CD4-positive, alpha-beta T cell treated with Interleukin-15 for 1 hour (primary cell): ENCODE results near the gene CA7.

Experiments used
- DNase-seq: peaks from one replicate; pipeline ENCODE4 v3.0.0-alpha.2; 2020

CA7 gene

GRCh38 chr16:66844342-66845079 is at the start of gene CA7:
Gene CA7, plus strand, starts transcription at chr16:66844414. Its CDS starts 74 bp downstream, at chr16:66844488.
- DNase-seq, result no peak

- no peak for DNase-seq
Observed at GRCh38 chr16:66798161-66798560, 46.1 kb upstream of the CA7 start.

GRCh38 chr16:66800856-66801255 is 43.4 kb upstream of the CA7 start:
- DNase-seq, result no peak

GRCh38 chr16:66801320-66802105 is 42.7 kb upstream of the CA7 start, which contains the start of gene TERB1:
Gene TERB1, minus strand, starts transcription at chr16:66801584. Its CDS starts 4,786 bp downstream, at chr16:66796798.
- DNase-seq, result no peak

- no peak for DNase-seq
Observed at GRCh38 chr16:66802159-66802558, 42.1 kb upstream of the CA7 start.

GRCh38 chr16:66809765-66810164 is 34.4 kb upstream of the CA7 start:
- no peak for DNase-seq

- no peak for DNase-seq
Observed at GRCh38 chr16:66810391-66810790, 33.8 kb upstream of the CA7 start.

GRCh38 chr16:66811043-66811442 is 33.2 kb upstream of the CA7 start:
- DNase-seq, result no peak

GRCh38 chr16:66814734-66815133 is 29.5 kb upstream of the CA7 start:
- DNase-seq, result no peak

- DNase-seq, result no peak
Observed at GRCh38 chr16:66824006-66824405, 20.2 kb upstream of the CA7 start.

GRCh38 chr16:66830422-66831404 is 13.5 kb upstream of the CA7 start, which contains the start of gene NAE1:
Gene NAE1, minus strand, starts transcription at chr16:66830976. Its CDS starts 77 bp downstream, at chr16:66830899.
- peak; percentile 89 for DNase-seq

GRCh38 chr16:66832190-66832589 is 12.0 kb upstream of the CA7 start:
- no peak for DNase-seq

GRCh38 chr16:66832661-66833305 is 11.4 kb upstream of the CA7 start:
- DNase-seq, result no peak

- no peak for DNase-seq
Observed at GRCh38 chr16:66834746-66835145, 9.5 kb upstream of the CA7 start.

GRCh38 chr16:66840883-66841282 is 3.3 kb upstream of the CA7 start:
- DNase-seq, result no peak

- no peak for DNase-seq
Observed at GRCh38 chr16:66841366-66841765, 2.8 kb upstream of the CA7 start.

GRCh38 chr16:66842765-66843164 is 1.4 kb upstream of the CA7 start:
- DNase-seq, result no peak

GRCh38 chr16:66843191-66843590 is 1.0 kb upstream of the CA7 start:
- DNase-seq, result no peak

- DNase-seq, result no peak
Observed at GRCh38 chr16:66844009-66844341, 239 bp upstream of the CA7 start.

- DNase-seq, result no peak
Observed at GRCh38 chr16:66845080-66845410, 831 bp downstream of the CA7 start.

- no peak for DNase-seq
Observed at GRCh38 chr16:66845791-66846221, 1.6 kb downstream of the CA7 start.

- DNase-seq, result no peak
Observed at GRCh38 chr16:66846266-66846665, 2.1 kb downstream of the CA7 start.

- DNase-seq, result no peak
Observed at GRCh38 chr16:66846831-66847230, 2.6 kb downstream of the CA7 start.
